SK-N-SH (cell line): ENCODE measurements around the gene UGT1A7. TPM values are rescaled to one million over a fixed set of nuclear protein-coding genes. Genes with fewer than 3 reads are reported as not detected.

Source experiments
- CTCF ChIA-PET: fragments of 300-600, 350-600 bp; formaldehyde crosslinking; extraction: SDS; loops from one replicate; lab custom pipeline; 2021; lab: Yijun Ruan, JAX
- POLR2A ChIA-PET: fragments of 350-600 bp; sonication (Branson Sonifier 250); formaldehyde crosslinking; extraction: SDS; loops from one replicate; lab custom pipeline; 2020; ENCODE audit warnings: antibody characterized with exemption, inconsistent platforms; lab: Yijun Ruan, JAX
- DNase-seq: peaks from one replicate; pipeline ENCODE4 v3.0.0; 2012
- H2AFZ ChIP-seq: fragments of 200-600 bp; sonication (generic); 2 replicates; pipeline ENCODE4 v1.8.1; 2016; ENCODE audit warnings: antibody characterized with exemption, mild to moderate bottlenecking, low read depth
- H3F3A ChIP-seq: fragments of 200-600 bp; sonication (generic); replicated peaks from 2 replicates; pipeline ENCODE3; 2016; ENCODE audit warnings: antibody characterized with exemption, mild to moderate bottlenecking; ENCODE audit not compliant: insufficient read depth
- H3K27ac ChIP-seq, 2 experiments: fragments of 200-500 bp in 1 of 2; fragments of 200-600 bp in 1 of 2; sonication (Bioruptor generic) in 1 of 2; sonication (generic), shearing (Covaris generic) in 1 of 2; 2 replicates each; pipeline versions ENCODE4 v1.5.1 to v1.6.1; 2014 to 2016; ENCODE audit warnings: low read depth in 2 of 2, inconsistent platforms in 1 of 2, low read length in 1 of 2, mild to moderate bottlenecking in 1 of 2, mixed read lengths in 1 of 2
- H3K27me3 ChIP-seq: fragments of 200-600 bp; sonication (generic), shearing (Covaris generic); 2 replicates; pipeline ENCODE4 v1.6.1; 2016; ENCODE audit warnings: mixed run types; ENCODE audit not compliant: insufficient read depth
- H3K36me3 ChIP-seq, 2 experiments: fragments of 200-500 bp in 1 of 2; fragments of 200-600 bp in 1 of 2; sonication (Bioruptor generic) in 1 of 2; sonication (generic) in 1 of 2; replicated peaks in 1 of 2; 2 replicates each; pipeline versions ENCODE3 to v1.5.1; 2014 to 2016; ENCODE audit warnings: low read length in 1 of 2, mild to moderate bottlenecking in 1 of 2; ENCODE audit not compliant: insufficient read depth in 2 of 2, control insufficient read depth in 1 of 2
- H3K4me1 ChIP-seq, 2 experiments: fragments of 200-500 bp in 1 of 2; fragments of 200-600 bp in 1 of 2; sonication (Bioruptor generic) in 1 of 2; sonication (generic), shearing (Covaris generic) in 1 of 2; 2 replicates each; pipeline versions ENCODE4 v1.5.1 to v1.6.1; 2014 to 2016; ENCODE audit warnings: low read depth in 1 of 2, low read length in 1 of 2, mixed run types in 1 of 2; ENCODE audit not compliant: insufficient read depth in 2 of 2, control insufficient read depth in 1 of 2
- H3K4me2 ChIP-seq: fragments of 200-600 bp; sonication (generic), shearing (Covaris generic); 2 replicates; pipeline ENCODE4 v1.6.1; 2017; ENCODE audit warnings: mixed run types
- H3K4me3 ChIP-seq, 2 experiments: fragments of 200-500 bp in 1 of 2; fragments of 200-600 bp in 1 of 2; sonication (Bioruptor generic) in 1 of 2; sonication (generic), shearing (Covaris generic) in 1 of 2; 2 replicates each; pipeline versions ENCODE4 v1.5.1 to v1.8.1; 2014 to 2016; ENCODE audit warnings: low read depth in 2 of 2, inconsistent platforms in 1 of 2, low read length in 1 of 2, mild to moderate bottlenecking in 1 of 2, mixed read lengths in 1 of 2, moderate library complexity in 1 of 2
- H3K79me2 ChIP-seq: fragments of 200-600 bp; sonication (generic); 2 replicates; pipeline ENCODE4 v1.8.1; 2017; ENCODE audit warnings: mild to moderate bottlenecking; ENCODE audit not compliant: insufficient read depth
- H3K9ac ChIP-seq: fragments of 200-600 bp; sonication (generic); 2 replicates; pipeline ENCODE4 v1.6.1; 2017; ENCODE audit warnings: mixed run types
- H3K9me2 ChIP-seq: fragments of 200-600 bp; sonication (generic); 2 replicates; pipeline ENCODE4 v1.6.1; 2017; ENCODE audit warnings: mixed run types
- H3K9me3 ChIP-seq: fragments of 200-600 bp; sonication (generic); 2 replicates; pipeline ENCODE4 v1.6.1; 2017; ENCODE audit warnings: mixed run types, mild to moderate bottlenecking, moderate library complexity
- H4K20me1 ChIP-seq: fragments of 200-600 bp; sonication (generic); 2 replicates; pipeline ENCODE4 v1.6.1; 2017; ENCODE audit warnings: mild to moderate bottlenecking, mixed run types; ENCODE audit not compliant: insufficient read depth
- CHD2 ChIP-seq: fragments of 150-350 bp; IDR thresholded peaks from 2 replicates; pipeline ENCODE4 v1.6.1; 2018; ENCODE audit warnings: low read length; ENCODE audit not compliant: partially characterized antibody
- CTCF ChIP-seq: fragments of 200-600 bp; sonication (generic); IDR thresholded peaks from 2 replicates; pipeline ENCODE4 v1.6.1; 2017; ENCODE audit warnings: antibody characterized with exemption, mild to moderate bottlenecking, moderate library complexity
- EP300 ChIP-seq, 2 experiments: IDR thresholded peaks; 2 replicates each; pipeline versions ENCODE4 v1.4.0 to v1.6.1; 2012; ENCODE audit warnings: borderline replicate concordance in 1 of 2, low read depth in 1 of 2, low read length in 1 of 2
- EZH2phosphoT487 ChIP-seq: fragments of 200-600 bp; sonication (generic); IDR thresholded peaks from 2 replicates; pipeline ENCODE4 v1.6.1; 2017; ENCODE audit warnings: low read depth, mixed run types, mild to moderate bottlenecking, antibody characterized with exemption, moderate library complexity, borderline replicate concordance
- FOSL2 ChIP-seq: IDR thresholded peaks from 2 replicates; pipeline ENCODE4 v1.4.0; 2012; ENCODE audit warnings: low read depth, mild to moderate bottlenecking, moderate library complexity, borderline replicate concordance
- FOXJ3 ChIP-seq: sonication (generic); formaldehyde crosslinking; IDR thresholded peaks from 2 replicates; pipeline ENCODE4 v1.5.1; 2020; ENCODE audit warnings: mild to moderate bottlenecking, missing genetic modification reagents
- FOXM1 ChIP-seq: IDR thresholded peaks from 2 replicates; pipeline ENCODE4 v1.4.0; 2012; ENCODE audit warnings: low read depth, mild to moderate bottlenecking
- IRF3 ChIP-seq: fragments of 150-350 bp; IDR thresholded peaks from 2 replicates; pipeline ENCODE4 v1.6.1; 2016; ENCODE audit warnings: mild to moderate bottlenecking, low read depth, low read length
- JUND ChIP-seq: IDR thresholded peaks from 2 replicates; pipeline ENCODE4 v1.4.0; 2012
- MAX ChIP-seq: IDR thresholded peaks from 2 replicates; pipeline ENCODE4 v1.4.0; 2012; ENCODE audit warnings: low read depth
- MEF2A ChIP-seq: IDR thresholded peaks from 2 replicates; pipeline ENCODE4 v1.4.0; 2012; ENCODE audit warnings: low read depth, borderline replicate concordance
- PBX3 ChIP-seq: IDR thresholded peaks from 2 replicates; pipeline ENCODE4; 2012
- REST ChIP-seq: IDR thresholded peaks from 2 replicates; pipeline ENCODE4 v1.6.1; 2012; ENCODE audit warnings: mild to moderate bottlenecking, low read depth, low read length, moderate library complexity
- RFX5 ChIP-seq: IDR thresholded peaks from 2 replicates; pipeline ENCODE4 v1.6.1; 2012; ENCODE audit warnings: mild to moderate bottlenecking, improper control_type of control experiment, low read length
- SIN3A ChIP-seq: IDR thresholded peaks from 2 replicates; pipeline ENCODE4 v1.6.1; 2012; ENCODE audit warnings: low read depth, mild to moderate bottlenecking, low read length, moderate library complexity, borderline replicate concordance
- SMC3 ChIP-seq: IDR thresholded peaks from 2 replicates; pipeline ENCODE4 v1.6.1; 2012; ENCODE audit warnings: low read depth, low read length, improper control_type of control experiment
- TCF12 ChIP-seq: IDR thresholded peaks from 2 replicates; pipeline ENCODE4 v1.4.0; 2012
- USF1 ChIP-seq: IDR thresholded peaks from 2 replicates; pipeline ENCODE4 v1.4.0; 2012; ENCODE audit warnings: low read depth, borderline replicate concordance
- USF2 ChIP-seq: fragments of 150-350 bp; IDR thresholded peaks from 2 replicates; pipeline ENCODE4 v1.6.1; 2017; ENCODE audit warnings: antibody characterized with exemption, low read length, low read depth, borderline replicate concordance
- YY1 ChIP-seq: IDR thresholded peaks from 2 replicates; pipeline ENCODE4 v1.4.0; 2012; ENCODE audit warnings: low read depth, mild to moderate bottlenecking
- polyA plus RNA-seq, 3 experiments: library from polyadenylated mRNA; depleted of rRNA; stranded (reverse); fragments of >200 nt; gene quantifications; 2 replicates each; pipeline ENCODE4 v1.2.3, GENCODE V29; 2012

UGT1A7 gene
- polyA plus RNA-seq, 1 of the 3 experiments (the other 2 are of a cell fraction): not detected

- Histone ChIP-seq H3K36me3 (no peaks in the 10 kb centered on the region), H3K9me2 (no peaks in the 10 kb centered on the region), H3K4me3 (no peak overlapping the region), H3K27me3 (no peaks in the 10 kb centered on the region), H3K79me2 (no peaks in the 10 kb centered on the region), H3K27ac (no peak overlapping the region), H4K20me1 (no peaks in the 10 kb centered on the region), H3K9ac (no peak overlapping the region), H3K4me1 (no peaks in the 10 kb centered on the region), H3K9me3 (no peaks in the 10 kb centered on the region), H3F3A (no peaks in the 10 kb centered on the region), H2AFZ (no peak overlapping the region), H3K4me2 (no peak overlapping the region)
- TF ChIP-seq EZH2phosphoT487 (no peak), SMC3 (no peak), USF2 (no peak), CTCF (no peak), RFX5 (no peak), YY1 (no peak), IRF3 (no peak), TCF12 (no peak), MAX (no peak), SIN3A (no peak), USF1 (no peak), PBX3 (no peak), FOSL2 (no peak), EP300 (IDR thresholded peaks at IDR 0.05; ENCODE audit: borderline replicate concordance in 1 of 2, low read depth in 1 of 2, low read length in 1 of 2) (no peak), FOXJ3 (CRISPR knock-in tag) (no peak), REST (no peak), JUND (no peak), FOXM1 (no peak), MEF2A (no peak), CHD2 (no peak)
- CTCF ChIA-PET: no interaction called here
- POLR2A ChIA-PET: no interaction called here
- DNase-seq: no peak
Observed at GRCh38 chr2:233639860-233640259, 41.8 kb upstream of the UGT1A7 start.
